ENCODE data around the gene ZNF121.
A peak's percentile ranks its signal among the peaks of the same experiment; 100 is the strongest.

ZNF121 gene

GRCh38 chr19:9538183-9539058 lies 45.9 kb downstream of the ZNF121 start, which contains the start of gene ZNF426:
Gene ZNF426, minus strand, starts transcription at chr19:9538645. Its CDS starts 2,413 bp downstream, at chr19:9536232.
- peak; percentile 86 for DNase-seq

DNA sequence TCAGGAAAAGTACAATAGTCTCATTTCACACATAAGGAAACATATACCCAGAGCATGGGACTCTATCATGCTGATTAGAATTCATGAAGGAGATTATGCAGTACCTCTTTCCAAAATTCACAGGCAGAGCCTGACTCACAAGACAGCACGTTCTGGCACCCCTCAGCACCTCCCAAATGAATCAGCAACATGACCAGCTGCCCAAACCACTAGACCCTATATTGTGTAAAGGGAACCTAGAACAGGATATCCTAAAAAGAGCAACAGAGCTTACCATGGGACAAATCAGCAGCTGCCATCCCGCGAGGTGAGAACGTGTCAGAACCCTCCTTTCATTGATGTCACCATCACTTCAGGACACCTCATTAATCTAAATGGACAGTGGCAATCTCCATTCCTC lies 48.4 kb downstream of the ZNF121 start:
- DNase-seq = no peak

- DNase-seq = no peak
Observed at GRCh38 chr19:9531933-9532332, 52.4 kb downstream of the ZNF121 start.

GRCh38 chr19:9528757-9529336 lies 55.5 kb downstream of the ZNF121 start:
- no peak for DNase-seq

- DNase-seq = no peak
Observed at GRCh38 chr19:9523885-9524474, 60.3 kb downstream of the ZNF121 start.

Measured in NCI-H1105 (cell line).